ENCODE measurements around the gene CDH23.

Gene CDH23

DNA sequence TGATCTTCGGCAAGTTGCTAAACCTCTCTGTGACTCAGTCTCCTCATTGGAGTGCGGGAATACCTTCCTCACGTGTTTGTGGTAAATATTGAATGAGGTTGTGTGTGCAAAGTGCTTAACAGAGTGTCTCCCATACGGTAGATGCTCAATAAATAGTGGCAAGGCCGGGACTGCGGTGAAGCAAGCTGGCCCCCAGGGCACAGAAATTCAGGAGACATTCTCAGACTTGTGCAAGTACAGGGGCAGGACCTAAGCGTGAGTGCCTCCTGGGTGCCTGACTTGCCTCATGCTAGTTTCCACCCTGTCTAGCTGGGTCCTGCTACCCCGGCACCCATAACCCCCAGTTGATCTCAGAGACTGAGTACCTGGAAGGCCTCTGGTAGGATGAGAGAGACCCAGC lies 97.8 kb downstream of the CDH23 start:
- TF ChIP-seq, protein P1, sequence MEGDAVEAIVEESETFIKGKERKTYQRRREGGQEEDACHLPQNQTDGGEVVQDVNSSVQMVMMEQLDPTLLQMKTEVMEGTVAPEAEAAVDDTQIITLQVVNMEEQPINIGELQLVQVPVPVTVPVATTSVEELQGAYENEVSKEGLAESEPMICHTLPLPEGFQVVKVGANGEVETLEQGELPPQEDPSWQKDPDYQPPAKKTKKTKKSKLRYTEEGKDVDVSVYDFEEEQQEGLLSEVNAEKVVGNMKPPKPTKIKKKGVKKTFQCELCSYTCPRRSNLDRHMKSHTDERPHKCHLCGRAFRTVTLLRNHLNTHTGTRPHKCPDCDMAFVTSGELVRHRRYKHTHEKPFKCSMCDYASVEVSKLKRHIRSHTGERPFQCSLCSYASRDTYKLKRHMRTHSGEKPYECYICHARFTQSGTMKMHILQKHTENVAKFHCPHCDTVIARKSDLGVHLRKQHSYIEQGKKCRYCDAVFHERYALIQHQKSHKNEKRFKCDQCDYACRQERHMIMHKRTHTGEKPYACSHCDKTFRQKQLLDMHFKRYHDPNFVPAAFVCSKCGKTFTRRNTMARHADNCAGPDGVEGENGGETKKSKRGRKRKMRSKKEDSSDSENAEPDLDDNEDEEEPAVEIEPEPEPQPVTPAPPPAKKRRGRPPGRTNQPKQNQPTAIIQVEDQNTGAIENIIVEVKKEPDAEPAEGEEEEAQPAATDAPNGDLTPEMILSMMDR (IDR thresholded peaks at IDR 0.05; ENCODE audit: insufficient read depth, low read depth, low read length, missing control alignments): no peak
- H3K4me3 ChIP-seq (ENCODE audit: low read length): no peak overlapping the region
- DNase-seq (ENCODE audit: low read depth): no peak

DNA sequence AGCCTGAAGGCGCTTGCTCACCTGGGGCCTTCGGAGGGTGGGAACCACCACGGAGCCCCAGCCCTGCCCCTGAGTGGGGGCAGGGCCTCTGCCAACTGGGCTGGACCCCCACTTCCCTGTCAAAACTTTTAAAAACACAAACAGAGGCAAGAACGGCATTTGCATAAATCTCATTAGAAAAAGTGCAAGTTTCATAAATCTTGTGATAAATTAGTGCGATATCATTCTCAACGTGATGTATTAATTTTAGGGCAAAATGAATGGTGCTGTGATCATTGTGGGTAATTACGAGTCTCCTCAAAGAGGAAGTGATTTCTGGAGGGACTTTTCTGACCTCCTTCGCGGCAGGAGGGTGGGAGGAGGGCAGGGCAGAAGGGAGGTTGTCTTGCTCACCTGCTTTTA lies 98.3 kb downstream of the CDH23 start:
- TF ChIP-seq, protein P1 (IDR thresholded peaks at IDR 0.05; ENCODE audit: insufficient read depth, low read depth, low read length, missing control alignments): no peak
- DNase-seq (ENCODE audit: low read depth): no peak
- H3K4me3 ChIP-seq (ENCODE audit: low read length): no peak overlapping the region

DNA sequence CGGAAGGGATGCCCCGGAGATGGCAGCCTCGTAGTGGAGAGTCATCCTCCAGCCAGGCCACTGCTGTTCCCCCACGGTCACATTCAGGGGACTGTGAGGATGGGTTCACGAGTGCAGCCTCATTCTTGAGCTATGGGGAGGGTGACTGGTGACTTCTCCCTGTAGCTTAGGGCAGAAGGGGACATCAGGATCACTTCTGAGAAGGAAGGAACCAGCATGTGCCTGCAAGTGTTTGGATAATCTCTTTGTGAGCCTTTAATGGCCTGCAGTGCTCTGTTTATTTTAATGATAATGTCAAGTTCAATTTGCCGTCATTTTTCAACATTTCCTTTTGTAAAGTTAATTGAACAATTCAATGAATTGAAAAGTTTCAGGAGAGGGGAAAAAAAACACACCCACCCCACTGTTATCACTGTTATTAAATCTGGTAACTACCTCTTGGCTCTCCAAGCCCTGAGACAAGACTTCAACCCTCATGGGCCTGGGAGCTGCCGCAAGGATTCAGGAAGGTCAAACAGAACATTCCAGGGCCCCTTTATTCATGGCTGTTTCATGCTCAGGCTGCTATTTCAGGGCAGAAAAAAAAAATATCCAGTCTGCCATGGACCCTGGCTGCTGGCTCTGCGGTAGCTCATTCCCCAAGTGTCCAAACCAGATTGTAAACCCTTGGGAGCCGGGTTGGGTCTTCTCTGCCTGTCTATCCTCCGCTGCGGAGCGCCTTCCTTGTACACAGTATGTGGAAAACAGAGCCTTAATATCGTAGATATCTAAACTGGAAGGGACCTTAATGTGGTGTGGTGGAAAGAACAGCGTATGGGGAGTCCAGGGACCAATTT lies 100.4 kb downstream of the CDH23 start:
- TF ChIP-seq, protein P1 (IDR thresholded peaks at IDR 0.05; ENCODE audit: insufficient read depth, low read depth, low read length, missing control alignments): no peak
- H3K4me3 ChIP-seq (ENCODE audit: low read length): no peak overlapping the region
- no peak for DNase-seq (ENCODE audit: low read depth)

DNA sequence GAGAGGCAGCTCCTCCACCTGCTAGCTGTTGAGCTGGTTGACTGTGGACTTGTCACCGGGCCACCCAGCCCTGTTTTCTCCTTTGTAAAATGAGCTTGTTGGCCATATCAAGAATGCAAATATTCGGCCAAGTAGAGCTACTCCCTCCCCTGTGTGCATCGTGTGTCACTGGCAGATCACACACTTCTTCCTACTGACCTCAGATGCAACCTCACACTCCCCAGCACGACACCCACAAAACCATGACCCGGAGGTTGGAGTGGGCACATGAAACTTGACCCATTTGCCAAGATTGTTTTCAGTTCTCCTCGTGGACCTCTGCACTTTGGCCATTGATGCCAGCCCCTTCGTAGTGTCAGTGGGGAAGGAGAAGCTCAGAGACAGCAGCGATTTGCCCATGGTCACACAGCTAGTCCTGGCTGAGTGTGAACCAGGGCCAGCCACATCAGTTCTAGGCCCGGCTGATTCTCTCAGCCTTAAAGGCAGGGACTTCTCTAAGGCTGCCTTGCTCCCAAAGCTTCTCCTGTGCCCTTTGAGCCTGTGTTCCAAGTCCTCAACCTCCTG lies 101.1 kb downstream of the CDH23 start:
- H3K4me3 ChIP-seq (ENCODE audit: low read length): no peak overlapping the region
- TF ChIP-seq, protein P1 (IDR thresholded peaks at IDR 0.05; ENCODE audit: insufficient read depth, low read depth, low read length, missing control alignments): no peak
- no peak for DNase-seq (ENCODE audit: low read depth)

DNA sequence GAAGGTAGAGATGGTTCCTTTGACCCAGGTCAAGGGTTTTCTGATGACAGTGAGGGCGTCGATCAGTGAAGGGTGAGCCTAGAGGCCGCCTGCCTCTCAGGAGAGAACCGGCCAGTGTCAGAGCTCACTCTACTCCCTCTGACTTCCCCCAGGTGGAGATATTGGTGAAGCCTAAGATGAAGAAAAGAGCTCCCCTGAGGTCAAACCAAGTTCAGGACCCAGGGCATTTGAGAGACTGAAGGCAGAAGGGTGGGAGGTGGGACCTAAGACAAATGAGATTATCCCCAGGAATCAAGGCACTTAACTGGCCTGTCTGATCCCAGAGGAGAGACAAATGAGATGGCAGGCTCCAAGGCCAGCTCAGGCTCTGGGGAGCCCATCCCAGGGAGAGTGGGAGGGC lies 104.7 kb downstream of the CDH23 start:
- no peak for DNase-seq (ENCODE audit: low read depth)
- TF ChIP-seq, protein P1 (IDR thresholded peaks at IDR 0.05; ENCODE audit: insufficient read depth, low read depth, low read length, missing control alignments): no peak

DNA sequence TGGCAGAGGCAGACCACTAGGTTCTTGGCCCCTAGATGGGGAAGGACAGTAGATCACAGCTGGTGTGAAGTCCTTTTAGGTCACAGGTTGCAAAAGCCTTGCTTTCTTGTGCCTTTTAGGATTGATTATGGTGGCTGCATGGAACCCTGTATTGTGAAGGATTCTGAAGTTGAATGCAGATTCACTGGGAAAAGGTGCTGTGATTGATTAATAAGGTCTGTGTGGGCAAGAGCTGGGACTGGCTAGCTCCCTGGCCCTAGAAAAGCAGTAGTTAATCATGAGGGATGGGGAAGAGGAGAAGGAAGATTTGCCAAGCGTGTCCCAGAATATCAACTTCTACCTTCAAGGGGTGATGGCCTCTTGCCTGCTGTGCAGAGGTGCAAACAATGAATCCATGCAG lies 105.5 kb downstream of the CDH23 start:
- TF ChIP-seq, protein P1 (IDR thresholded peaks at IDR 0.05; ENCODE audit: insufficient read depth, low read depth, low read length, missing control alignments): no peak
- DNase-seq (ENCODE audit: low read depth): no peak
- H3K4me3 ChIP-seq (ENCODE audit: low read length): no peak overlapping the region

More for the DNA sequence above, 104.7 kb downstream of the CDH23 start:
- H3K4me3 ChIP-seq (ENCODE audit: low read length): no peak overlapping the region

All from epithelial cell of esophagus (primary cell).